ENCODE results near the gene ZNF25.
"Not testable (repeated sequence)": the region's sequence is repeated elsewhere in the genome, so short reads cannot be mapped to it uniquely, and the experiment has no call there.

The ZNF25 gene

GRCh38 chr10:37947526-37947925 is 28.9 kb downstream of the ZNF25 start:
- DNase-seq (ENCODE audit: low read depth, low spot score), result no peak

GRCh38 chr10:37937864-37938263 is 38.6 kb downstream of the ZNF25 start:
- no peak for DNase-seq (ENCODE audit: low read depth, low spot score)

GRCh38 chr10:37934791-37935190 is 41.7 kb downstream of the ZNF25 start:
- DNase-seq (ENCODE audit: low read depth, low spot score), result no peak

GRCh38 chr10:37930423-37930822 is 46.0 kb downstream of the ZNF25 start:
- no peak for DNase-seq (ENCODE audit: low read depth, low spot score)

- DNase-seq (ENCODE audit: low read depth, low spot score), result not testable (repeated sequence)
These were observed 68.3 kb downstream of the ZNF25 start for GRCh38 chr10:37908165-37908564.

- no peak for DNase-seq (ENCODE audit: low read depth, low spot score)
These were observed 70.1 kb downstream of the ZNF25 start for GRCh38 chr10:37906382-37906781.
